ENCODE data around the gene VLDLR. TPM values are rescaled to one million over a fixed set of nuclear protein-coding genes. Genes with fewer than 3 reads are reported as not detected.

Gene VLDLR
- total and polyA plus RNA-seq, 2 donors (not counting 1 experiment from before 2014, with no cell fraction given): 11.9 to 26.3 TPM

DNA sequence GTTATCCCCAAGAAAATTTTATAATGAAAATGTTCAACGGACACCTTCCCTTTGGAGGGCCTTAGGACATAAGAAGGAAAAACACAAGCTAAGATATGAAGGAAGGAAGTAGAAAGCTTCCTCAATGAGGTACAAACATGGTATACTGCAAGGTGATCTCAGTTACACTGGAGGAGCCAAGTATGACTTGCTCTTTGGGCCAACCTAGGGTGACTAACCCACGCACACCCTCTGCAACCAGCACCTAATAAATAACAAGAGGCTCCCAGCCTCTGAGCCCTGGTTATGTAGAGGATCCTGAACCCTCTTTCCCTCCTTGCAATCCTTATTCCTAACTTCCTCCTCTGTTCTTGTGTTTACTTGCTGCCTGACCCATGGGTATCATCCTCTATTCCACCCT lies 57.4 kb downstream of the VLDLR start:
- DNase-seq (ENCODE audit: low read depth in 2 of 2): no peak
- Histone ChIP-seq H3K27ac (ENCODE audit: insufficient read depth, low read length) (no peak overlapping the region), H3K79me2 (ENCODE audit: control insufficient read depth, insufficient read depth, low read length) (no peaks in the 10 kb centered on the region), H3K27me3 (ENCODE audit: control insufficient read depth, insufficient read depth, low read length) (no peaks in the 10 kb centered on the region), H4K20me1 (ENCODE audit: control insufficient read depth, extremely low read depth, insufficient read depth, low read length) (no peaks in the 10 kb centered on the region), H3K4me3 (replicated peaks in 1 of 4; ENCODE audit: control extremely low read depth in 1 of 4, insufficient read depth in 1 of 4, low read depth in 3 of 4, low read length in 4 of 4) (no peak overlapping the region), H3K36me3 (ENCODE audit: control insufficient read depth, insufficient read depth, low read length) (no peaks in the 10 kb centered on the region), H3K4me2 (ENCODE audit: extremely low read depth, insufficient read depth, low read length) (no peak overlapping the region), H2AFZ (ENCODE audit: low read length) (no peak overlapping the region), H3K9me3 (ENCODE audit: control insufficient read depth, insufficient read depth, low read depth, low read length) (no peaks in the 10 kb centered on the region), H3K4me1 (ENCODE audit: control insufficient read depth, extremely low read depth, insufficient read depth, low read length) (no peaks in the 10 kb centered on the region), H3K9ac (ENCODE audit: insufficient read depth, low read length) (no peak overlapping the region)
- TF ChIP-seq, protein P1, sequence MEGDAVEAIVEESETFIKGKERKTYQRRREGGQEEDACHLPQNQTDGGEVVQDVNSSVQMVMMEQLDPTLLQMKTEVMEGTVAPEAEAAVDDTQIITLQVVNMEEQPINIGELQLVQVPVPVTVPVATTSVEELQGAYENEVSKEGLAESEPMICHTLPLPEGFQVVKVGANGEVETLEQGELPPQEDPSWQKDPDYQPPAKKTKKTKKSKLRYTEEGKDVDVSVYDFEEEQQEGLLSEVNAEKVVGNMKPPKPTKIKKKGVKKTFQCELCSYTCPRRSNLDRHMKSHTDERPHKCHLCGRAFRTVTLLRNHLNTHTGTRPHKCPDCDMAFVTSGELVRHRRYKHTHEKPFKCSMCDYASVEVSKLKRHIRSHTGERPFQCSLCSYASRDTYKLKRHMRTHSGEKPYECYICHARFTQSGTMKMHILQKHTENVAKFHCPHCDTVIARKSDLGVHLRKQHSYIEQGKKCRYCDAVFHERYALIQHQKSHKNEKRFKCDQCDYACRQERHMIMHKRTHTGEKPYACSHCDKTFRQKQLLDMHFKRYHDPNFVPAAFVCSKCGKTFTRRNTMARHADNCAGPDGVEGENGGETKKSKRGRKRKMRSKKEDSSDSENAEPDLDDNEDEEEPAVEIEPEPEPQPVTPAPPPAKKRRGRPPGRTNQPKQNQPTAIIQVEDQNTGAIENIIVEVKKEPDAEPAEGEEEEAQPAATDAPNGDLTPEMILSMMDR (conservative IDR thresholded peaks at IDR 0.05 in 1 of 2, IDR thresholded peaks at IDR 0.05 in 1 of 2; ENCODE audit: low read depth in 1 of 2, low read length in 2 of 2): no peak
- TF ChIP-seq EZH2 (IDR thresholded peaks at IDR 0.05; ENCODE audit: low read length, missing control alignments): no peak

DNA sequence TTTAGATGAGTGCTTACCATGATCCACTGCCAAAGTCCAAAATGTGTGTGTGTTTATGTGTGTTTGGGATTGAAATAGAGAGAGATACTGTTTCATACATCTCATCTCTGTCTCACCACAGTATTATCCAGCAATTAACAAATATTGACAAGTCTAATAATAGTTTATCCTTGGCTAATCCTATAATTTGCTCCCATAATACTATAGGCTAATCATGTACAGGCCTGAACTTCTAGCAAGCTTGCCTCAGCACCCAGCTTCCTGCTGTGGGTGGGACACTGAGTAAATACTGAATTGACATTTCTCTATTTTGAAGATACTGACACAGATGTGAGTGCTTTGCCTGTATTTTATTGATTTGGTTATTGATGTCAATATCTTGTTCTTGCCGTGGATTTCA lies 60.4 kb downstream of the VLDLR start:
- DNase-seq (ENCODE audit: low read depth in 2 of 2): no peak
- no peaks in the 10 kb centered on the region for H3K79me2 ChIP-seq (ENCODE audit: control insufficient read depth, insufficient read depth, low read length)
- no peak overlapping the region for H3K27ac ChIP-seq (ENCODE audit: insufficient read depth, low read length)
- H3K4me1 ChIP-seq (ENCODE audit: control insufficient read depth, extremely low read depth, insufficient read depth, low read length): no peaks in the 10 kb centered on the region
- no peak overlapping the region for H3K4me2 ChIP-seq (ENCODE audit: extremely low read depth, insufficient read depth, low read length)
- H2AFZ ChIP-seq (ENCODE audit: low read length): no peak overlapping the region
- TF ChIP-seq, protein P1 (conservative IDR thresholded peaks at IDR 0.05 in 1 of 2, IDR thresholded peaks at IDR 0.05 in 1 of 2; ENCODE audit: low read depth in 1 of 2, low read length in 2 of 2): no peak
- no peak for TF ChIP-seq EZH2 (IDR thresholded peaks at IDR 0.05; ENCODE audit: low read length, missing control alignments)
- H3K27me3 ChIP-seq (ENCODE audit: control insufficient read depth, insufficient read depth, low read length): no peaks in the 10 kb centered on the region
- H3K36me3 ChIP-seq (ENCODE audit: control insufficient read depth, insufficient read depth, low read length): no peaks in the 10 kb centered on the region
- no peaks in the 10 kb centered on the region for H4K20me1 ChIP-seq (ENCODE audit: control insufficient read depth, extremely low read depth, insufficient read depth, low read length)
- no peaks in the 10 kb centered on the region for H3K9me3 ChIP-seq (ENCODE audit: control insufficient read depth, insufficient read depth, low read depth, low read length)
- H3K4me3 ChIP-seq (replicated peaks in 1 of 4; ENCODE audit: control extremely low read depth in 1 of 4, insufficient read depth in 1 of 4, low read depth in 3 of 4, low read length in 4 of 4): no peak overlapping the region
- H3K9ac ChIP-seq (ENCODE audit: insufficient read depth, low read length): no peak overlapping the region

DNA sequence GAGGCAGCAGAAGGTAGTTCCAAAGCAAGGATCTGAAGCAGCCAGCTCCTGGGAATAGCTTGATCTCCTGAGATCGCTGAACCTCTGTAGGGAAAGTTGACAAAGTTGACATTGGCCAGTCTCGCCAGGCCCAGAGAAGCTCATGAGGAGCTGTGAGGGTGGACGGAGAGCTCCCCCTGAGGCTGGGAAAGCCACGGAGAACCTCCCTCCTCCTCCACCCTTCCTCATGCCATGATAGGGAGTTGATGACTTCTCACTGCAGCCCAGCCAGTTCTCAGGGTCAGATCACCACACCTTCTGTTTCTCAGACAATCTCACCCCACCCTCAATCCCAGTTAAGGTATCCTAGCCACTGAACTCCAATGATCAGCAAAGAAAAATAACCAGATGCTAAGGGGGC lies 65.3 kb downstream of the VLDLR start:
- H3K4me2 ChIP-seq (ENCODE audit: extremely low read depth, insufficient read depth, low read length): no peak overlapping the region
- DNase-seq (ENCODE audit: low read depth in 2 of 2): no peak
- no peak for TF ChIP-seq EZH2 (IDR thresholded peaks at IDR 0.05; ENCODE audit: low read length, missing control alignments)
- TF ChIP-seq, protein P1 (conservative IDR thresholded peaks at IDR 0.05 in 1 of 2, IDR thresholded peaks at IDR 0.05 in 1 of 2; ENCODE audit: low read depth in 1 of 2, low read length in 2 of 2): no peak

More for the DNA sequence above, 65.3 kb downstream of the VLDLR start:
- no peak overlapping the region for H2AFZ ChIP-seq (ENCODE audit: low read length)
- H3K9ac ChIP-seq (ENCODE audit: insufficient read depth, low read length): no peak overlapping the region
- H3K27ac ChIP-seq (ENCODE audit: insufficient read depth, low read length): no peak overlapping the region
- H3K4me1 ChIP-seq (ENCODE audit: control insufficient read depth, extremely low read depth, insufficient read depth, low read length): no peaks in the 10 kb centered on the region
- H3K79me2 ChIP-seq (ENCODE audit: control insufficient read depth, insufficient read depth, low read length): no peaks in the 10 kb centered on the region
- H3K4me3 ChIP-seq (replicated peaks in 1 of 4; ENCODE audit: control extremely low read depth in 1 of 4, insufficient read depth in 1 of 4, low read depth in 3 of 4, low read length in 4 of 4): no peak overlapping the region
- no peaks in the 10 kb centered on the region for H3K9me3 ChIP-seq (ENCODE audit: control insufficient read depth, insufficient read depth, low read depth, low read length)
- H3K36me3 ChIP-seq (ENCODE audit: control insufficient read depth, insufficient read depth, low read length): no peaks in the 10 kb centered on the region
- no peaks in the 10 kb centered on the region for H3K27me3 ChIP-seq (ENCODE audit: control insufficient read depth, insufficient read depth, low read length)
- no peaks in the 10 kb centered on the region for H4K20me1 ChIP-seq (ENCODE audit: control insufficient read depth, extremely low read depth, insufficient read depth, low read length)

Data from fibroblast of lung (primary cell).